IPS-18a (cell line): Measurements from ENCODE around the gene ANKRD39.
A peak's percentile ranks its signal among the peaks of the same experiment; 100 is the strongest.

Source experiments
- H3K27ac ChIP-seq: one replicate; pipeline ENCODE4 v1.5.1; 2013; ENCODE audit warnings: low read length
- H3K27me3 ChIP-seq: one replicate; pipeline ENCODE4 v1.6.1; 2013; ENCODE audit warnings: mild to moderate bottlenecking, low read length; ENCODE audit not compliant: control insufficient read depth, insufficient read depth
- H3K36me3 ChIP-seq: one replicate; pipeline ENCODE4 v1.6.1; 2013; ENCODE audit warnings: low read depth, low read length; ENCODE audit not compliant: control insufficient read depth
- H3K4me1 ChIP-seq: one replicate; pipeline ENCODE4 v1.6.1; 2013; ENCODE audit warnings: low read depth, low read length; ENCODE audit not compliant: control insufficient read depth
- H3K4me3 ChIP-seq: one replicate; pipeline ENCODE4 v1.5.1; 2013; ENCODE audit warnings: low read length
- H3K9ac ChIP-seq: one replicate; pipeline ENCODE4 v1.6.1; 2013; ENCODE audit warnings: mild to moderate bottlenecking, low read length, moderate library complexity
- H3K9me3 ChIP-seq: one replicate; pipeline ENCODE4 v1.6.1; 2013; ENCODE audit warnings: low read depth, low read length; ENCODE audit not compliant: control insufficient read depth

ANKRD39 gene

DNA sequence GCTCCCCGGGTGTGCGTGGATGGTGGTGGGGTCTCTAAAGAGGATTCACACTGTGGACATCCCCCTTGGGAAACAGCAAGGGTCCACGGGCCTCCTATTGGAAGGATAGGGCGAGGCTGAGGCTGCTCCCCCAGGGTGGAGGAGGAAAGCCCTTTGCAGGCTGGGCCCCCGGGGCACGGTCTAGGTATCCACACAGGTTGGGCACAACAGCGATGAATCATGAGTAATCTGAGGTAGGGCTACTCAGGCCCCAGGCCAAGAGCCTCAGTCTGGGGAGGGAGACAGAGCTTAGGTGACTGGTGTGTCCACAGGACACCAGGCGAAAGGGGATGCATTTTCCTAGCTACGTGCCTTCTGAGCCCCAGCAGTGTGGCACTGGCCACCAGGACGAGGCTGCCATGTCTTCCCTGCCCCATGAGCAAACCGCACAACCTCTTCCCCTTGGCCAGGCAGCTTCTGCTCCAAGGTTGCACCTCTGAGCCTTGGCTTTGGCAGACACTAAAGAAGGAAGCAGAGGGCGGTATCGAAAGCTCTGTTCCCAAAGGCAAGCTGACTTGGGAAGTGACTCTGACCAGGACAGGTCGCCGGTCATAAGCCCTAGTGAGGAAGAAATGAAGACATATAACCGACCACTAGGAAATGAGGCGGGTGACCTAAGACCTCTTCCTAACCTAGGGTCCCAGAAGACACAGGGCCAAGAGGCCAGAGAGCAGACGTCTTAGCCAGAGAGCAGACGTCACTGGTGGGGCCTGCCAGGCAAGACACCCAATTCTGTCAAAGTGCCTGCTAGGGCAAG, 26.7 kb upstream of the ANKRD39 start:
- Histone ChIP-seq H3K4me3 (no peak overlapping the region), H3K27ac (no peak overlapping the region), H3K27me3 (no peaks in the 10 kb centered on the region), H3K9me3 (no peaks in the 10 kb centered on the region), H3K4me1 (peaks cover 19% of the 10 kb centered on the region), H3K36me3 (no peaks in the 10 kb centered on the region), H3K9ac (no peak overlapping the region)

DNA sequence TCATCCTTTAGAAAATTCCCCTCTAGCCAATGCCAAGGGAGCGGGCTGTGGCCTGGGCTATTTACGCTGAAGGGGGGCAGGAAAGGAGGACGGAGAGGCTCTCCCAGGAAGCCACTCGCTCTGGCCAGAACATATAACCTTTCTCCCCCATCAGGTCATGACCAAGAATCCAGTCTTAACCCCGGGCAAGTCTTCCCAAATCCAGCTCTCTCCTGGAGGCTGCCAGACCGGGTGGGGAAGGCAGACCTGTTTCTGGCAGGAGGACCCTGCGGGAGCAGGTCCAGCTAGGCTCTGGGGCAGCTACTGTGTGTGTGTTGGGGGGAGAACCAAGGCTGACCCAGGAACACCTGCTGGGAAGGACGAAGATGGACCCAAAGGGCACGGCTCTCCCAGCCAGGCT, 25.5 kb upstream of the ANKRD39 start:
- Histone ChIP-seq H3K4me1 (peaks cover 19% of the 10 kb centered on the region), H3K36me3 (no peaks in the 10 kb centered on the region), H3K27me3 (no peaks in the 10 kb centered on the region), H3K27ac (no peak overlapping the region), H3K9me3 (no peaks in the 10 kb centered on the region), H3K4me3 (no peak overlapping the region), H3K9ac (no peak overlapping the region)

DNA sequence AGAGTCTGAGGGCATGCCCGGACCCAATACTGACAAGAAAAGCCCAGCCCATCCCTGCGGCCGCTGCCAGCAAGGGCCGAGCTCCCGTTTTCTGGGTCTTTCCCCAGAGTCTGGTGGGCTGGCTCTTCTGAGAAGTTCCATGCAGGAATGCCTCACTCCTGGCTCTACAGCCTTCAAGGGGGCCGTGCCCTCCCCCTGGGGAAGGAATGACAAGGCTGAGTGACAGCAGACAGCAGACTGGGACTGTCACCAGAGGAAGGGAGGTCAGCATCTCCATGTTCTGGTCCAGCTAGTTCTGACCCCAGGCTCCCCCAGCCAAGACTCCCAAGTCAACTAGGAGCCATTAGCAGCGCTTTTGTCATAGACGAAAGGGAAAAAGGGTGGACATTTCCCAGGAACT, 25.1 kb upstream of the ANKRD39 start:
- Histone ChIP-seq H3K27me3 (no peaks in the 10 kb centered on the region), H3K4me3 (no peak overlapping the region), H3K9me3 (no peaks in the 10 kb centered on the region), H3K4me1 (peaks cover 19% of the 10 kb centered on the region), H3K9ac (no peak overlapping the region), H3K27ac (no peak overlapping the region), H3K36me3 (no peaks in the 10 kb centered on the region)

DNA sequence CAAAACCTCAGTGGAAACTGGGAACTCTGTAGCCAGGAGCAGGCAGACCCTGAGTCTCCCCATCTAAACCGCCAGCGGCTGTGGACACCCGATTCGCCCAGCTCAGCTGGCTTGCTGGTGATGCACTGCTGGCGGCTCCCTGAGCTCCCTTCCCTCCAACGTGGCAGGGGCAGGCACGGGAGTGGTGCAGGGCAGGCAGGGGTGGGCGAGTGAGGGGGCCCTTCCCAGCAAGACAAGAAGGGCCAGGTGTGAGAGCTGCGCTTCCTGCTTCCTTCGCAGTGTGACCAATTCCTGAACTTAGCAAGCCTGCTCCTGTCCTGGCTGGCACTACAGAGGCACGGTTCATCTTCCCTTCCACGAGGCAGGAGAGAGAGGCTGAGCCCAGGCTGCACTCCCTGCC, 24.4 kb upstream of the ANKRD39 start:
- peak overlapping the region; percentile 35 for H3K4me3 ChIP-seq
- H3K9ac ChIP-seq = peak overlapping the region; percentile 14
- no peaks in the 10 kb centered on the region for H3K9me3 ChIP-seq
- H3K27ac ChIP-seq = no peak overlapping the region
- no peaks in the 10 kb centered on the region for H3K36me3 ChIP-seq
- H3K4me1 ChIP-seq = peaks cover 19% of the 10 kb centered on the region
- H3K27me3 ChIP-seq = no peaks in the 10 kb centered on the region

DNA sequence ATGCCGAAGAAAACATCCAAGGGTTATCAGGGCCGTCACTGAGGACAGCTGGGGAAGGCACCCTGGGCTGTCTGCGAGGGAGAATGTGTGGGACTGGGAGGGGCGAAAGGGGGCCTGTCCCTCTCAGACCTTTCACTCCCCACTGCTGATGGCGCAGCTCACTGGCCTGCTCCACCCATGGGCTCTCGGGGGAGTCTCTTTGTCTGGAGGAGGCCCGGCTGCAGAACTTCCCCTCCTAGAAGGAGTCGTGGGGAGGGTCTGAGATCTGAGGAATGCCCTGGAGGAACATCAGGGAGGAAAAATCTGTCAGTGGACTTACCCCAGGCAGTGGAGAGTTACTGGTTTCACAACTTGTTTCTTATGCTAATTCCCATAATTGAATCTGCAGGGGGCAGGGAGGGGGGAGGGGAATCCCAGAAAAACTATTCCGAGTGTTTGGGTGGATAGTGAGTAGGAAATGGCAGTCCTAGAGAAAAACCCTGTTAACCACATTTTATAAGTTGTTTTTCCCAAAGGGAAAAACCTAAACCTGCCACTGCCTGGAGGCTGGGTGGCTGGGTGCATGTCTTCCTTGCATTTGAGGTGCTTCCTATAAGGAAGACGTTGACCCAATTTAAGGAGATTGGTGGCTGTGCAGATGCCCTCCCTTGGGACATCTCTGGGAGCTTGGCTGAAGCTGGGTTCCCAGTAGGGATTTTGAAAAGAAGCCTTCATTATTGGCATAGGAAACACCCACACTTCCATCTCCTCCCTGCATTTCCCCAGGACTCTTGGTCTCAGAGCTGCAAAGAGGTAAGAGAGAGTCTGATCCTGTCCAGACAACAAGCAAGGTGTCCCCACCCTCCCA, 23.8 kb upstream of the ANKRD39 start:
- Histone ChIP-seq H3K9ac (peak overlapping the region; percentile 19), H3K27ac (peak overlapping the region; percentile 26), H3K27me3 (no peaks in the 10 kb centered on the region), H3K36me3 (no peaks in the 10 kb centered on the region), H3K4me1 (peaks cover 23% of the 10 kb centered on the region), H3K4me3 (peak overlapping the region; percentile 35), H3K9me3 (no peaks in the 10 kb centered on the region)

DNA sequence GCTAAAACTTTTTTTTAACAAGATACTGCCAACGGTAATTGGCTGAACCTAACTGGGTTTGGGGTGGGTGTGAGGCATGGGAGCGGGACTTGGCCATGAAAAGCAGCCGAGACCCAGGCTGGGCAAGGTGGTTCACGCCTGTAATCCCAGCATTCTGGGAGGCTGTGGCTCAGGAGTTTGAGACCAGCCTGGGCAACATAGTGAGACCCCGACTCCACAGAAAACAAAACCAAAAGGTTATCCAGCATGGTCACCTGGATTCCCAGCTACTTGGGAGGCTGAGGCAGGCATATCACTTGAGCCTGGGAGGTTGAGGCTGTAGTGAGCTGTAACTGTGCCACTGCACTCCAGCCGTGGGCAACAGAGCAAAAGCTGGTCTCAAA, 23.1 kb upstream of the ANKRD39 start:
- H3K9ac ChIP-seq = peak overlapping the region; percentile 19
- peak overlapping the region; percentile 35 for H3K4me3 ChIP-seq
- H3K36me3 ChIP-seq = no peaks in the 10 kb centered on the region
- H3K27me3 ChIP-seq = no peaks in the 10 kb centered on the region
- no peaks in the 10 kb centered on the region for H3K9me3 ChIP-seq
- peak overlapping the region; percentile 26 for H3K27ac ChIP-seq
- H3K4me1 ChIP-seq = peaks cover 29% of the 10 kb centered on the region

DNA sequence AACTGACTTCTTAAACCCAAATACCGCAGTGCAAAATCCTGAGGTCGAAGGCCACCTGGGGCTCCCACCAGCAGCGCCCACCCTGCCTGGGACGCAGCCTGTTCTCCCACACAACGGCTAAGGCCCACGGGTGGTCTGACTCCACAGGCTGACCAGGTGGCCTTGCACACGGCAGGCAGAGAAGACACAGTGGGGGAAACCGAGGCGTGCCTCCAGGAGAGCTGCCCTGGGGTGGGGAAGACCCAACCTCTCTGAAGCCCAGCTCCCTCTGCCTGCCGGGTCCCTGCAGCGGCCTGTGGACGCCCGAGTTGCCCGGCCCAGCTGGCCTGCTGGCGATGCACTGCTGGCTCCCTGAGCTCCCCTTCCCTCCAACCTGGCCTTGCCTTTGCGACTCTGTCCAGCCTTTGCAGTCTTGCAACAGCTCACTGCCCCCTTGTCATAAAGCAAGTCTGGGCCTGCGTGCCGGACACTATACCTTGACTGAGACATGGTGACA, 21.8 kb upstream of the ANKRD39 start:
- Histone ChIP-seq H3K4me3 (no peak overlapping the region), H3K9ac (no peak overlapping the region), H3K36me3 (no peaks in the 10 kb centered on the region), H3K27me3 (no peaks in the 10 kb centered on the region), H3K4me1 (peaks cover 29% of the 10 kb centered on the region), H3K9me3 (no peaks in the 10 kb centered on the region), H3K27ac (no peak overlapping the region)

DNA sequence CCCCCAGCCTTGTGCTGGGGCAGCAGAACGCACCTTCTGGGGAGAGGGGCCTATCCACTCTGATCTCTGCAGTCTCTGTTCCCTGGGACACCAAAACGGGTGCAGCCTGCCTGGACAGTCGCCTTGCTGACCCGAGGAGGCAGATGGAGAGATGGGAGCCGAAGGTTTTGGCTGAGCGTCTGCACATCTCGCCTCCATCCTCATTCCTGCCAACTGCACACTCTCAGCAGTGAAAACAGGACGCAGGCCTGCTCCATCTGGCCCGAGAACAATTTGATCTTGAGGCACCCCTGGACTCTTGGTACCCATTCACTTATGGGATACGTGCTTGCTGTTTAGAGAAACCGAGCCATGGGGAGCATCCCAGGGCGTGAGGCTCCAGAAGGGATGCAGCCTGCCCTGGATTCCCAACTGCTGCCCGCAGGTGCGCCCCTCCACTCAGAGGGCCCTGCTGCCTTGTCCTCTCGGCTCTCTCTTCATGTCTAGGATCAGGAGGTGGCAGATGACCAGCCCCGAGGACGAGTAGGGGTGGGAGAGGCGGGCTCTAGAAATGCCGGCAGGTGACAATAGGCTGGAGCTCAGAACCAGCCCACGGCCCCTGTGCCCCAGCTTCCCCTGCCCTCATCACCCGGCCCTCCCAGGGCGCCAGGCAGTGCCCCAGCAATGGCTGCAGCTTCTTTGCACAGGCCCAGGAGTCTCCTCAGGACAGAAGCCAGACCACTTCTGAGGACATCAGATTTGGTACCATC, 21.2 kb upstream of the ANKRD39 start:
- Histone ChIP-seq H3K27ac (no peak overlapping the region), H3K36me3 (no peaks in the 10 kb centered on the region), H3K4me3 (no peak overlapping the region), H3K4me1 (peaks cover 32% of the 10 kb centered on the region), H3K9me3 (no peaks in the 10 kb centered on the region), H3K9ac (no peak overlapping the region), H3K27me3 (no peaks in the 10 kb centered on the region)

DNA sequence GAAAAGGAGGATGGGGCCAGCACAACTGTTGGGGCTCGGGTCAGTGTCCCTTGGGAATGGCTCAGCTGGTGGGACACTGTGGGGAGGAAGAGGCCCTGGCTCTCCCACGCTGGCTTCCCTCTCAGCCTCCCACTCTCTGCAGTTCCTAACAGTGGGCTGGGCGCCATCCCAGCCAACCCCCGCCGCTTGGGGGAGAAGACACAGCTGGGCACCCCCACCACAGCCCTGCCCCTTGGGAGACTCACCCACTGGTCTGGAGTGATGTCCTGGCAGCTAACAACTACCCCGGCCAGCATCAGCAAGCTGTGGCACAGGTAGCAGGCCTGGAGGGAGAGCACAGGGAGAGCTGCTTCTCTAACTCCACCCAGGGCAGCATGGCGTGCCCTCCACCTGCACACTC, 20.4 kb upstream of the ANKRD39 start:
- H3K27ac ChIP-seq = no peak overlapping the region
- no peak overlapping the region for H3K9ac ChIP-seq

DNA sequence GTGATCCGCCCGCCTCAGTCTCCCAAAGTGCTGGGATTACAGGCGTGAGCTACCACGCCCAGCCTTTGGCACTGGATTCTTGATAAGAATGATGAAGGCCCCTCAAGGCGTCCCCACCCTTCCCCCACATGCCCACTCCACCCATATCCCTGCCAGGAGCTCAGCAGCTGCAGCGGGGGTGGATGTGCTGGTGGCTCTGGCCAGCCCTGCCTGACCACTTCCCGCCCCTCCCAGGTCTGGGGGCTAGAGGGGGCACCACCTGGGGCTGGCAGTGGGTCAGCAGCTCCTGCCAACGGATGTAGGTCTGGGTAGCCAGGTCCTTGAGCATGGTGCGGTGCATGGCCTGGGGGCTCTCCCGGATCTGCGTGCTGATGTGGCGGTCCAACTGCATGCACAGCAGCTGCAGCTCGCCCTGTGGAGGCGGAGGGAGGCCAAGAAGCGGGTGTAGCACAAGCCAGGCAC, 19.8 kb upstream of the ANKRD39 start:
- Histone ChIP-seq H3K4me1 (peaks cover 42% of the 10 kb centered on the region), H3K9ac (no peak overlapping the region), H3K4me3 (no peak overlapping the region), H3K36me3 (no peaks in the 10 kb centered on the region), H3K27ac (no peak overlapping the region), H3K9me3 (no peaks in the 10 kb centered on the region), H3K27me3 (no peaks in the 10 kb centered on the region)

More for the DNA sequence above, 20.4 kb upstream of the ANKRD39 start:
- H3K4me3 ChIP-seq = no peak overlapping the region
- H3K27me3 ChIP-seq = no peaks in the 10 kb centered on the region
- H3K4me1 ChIP-seq = peaks cover 40% of the 10 kb centered on the region
- no peaks in the 10 kb centered on the region for H3K36me3 ChIP-seq
- H3K9me3 ChIP-seq = no peaks in the 10 kb centered on the region

DNA sequence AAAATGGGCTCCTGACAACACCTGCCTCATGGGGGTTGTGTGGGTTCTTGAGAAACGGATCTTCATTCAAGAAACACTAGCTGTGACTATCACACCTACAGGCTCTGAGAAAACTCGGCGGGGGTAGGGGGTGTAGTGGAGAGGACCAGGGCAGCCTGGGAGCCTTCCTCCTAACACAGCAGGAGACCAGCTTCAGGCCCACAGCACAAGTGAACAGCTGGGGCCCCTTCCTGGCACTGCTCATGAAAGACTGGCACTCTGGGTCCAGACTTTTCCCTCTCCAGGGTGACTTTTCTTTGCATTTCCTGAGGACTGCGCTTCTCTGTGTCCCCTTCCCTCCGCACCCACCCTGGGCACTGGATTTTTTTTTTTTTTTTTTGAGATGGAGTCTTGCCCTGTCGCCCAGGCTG, 19.2 kb upstream of the ANKRD39 start:
- no peak overlapping the region for H3K4me3 ChIP-seq
- no peak overlapping the region for H3K27ac ChIP-seq
- no peaks in the 10 kb centered on the region for H3K36me3 ChIP-seq
- H3K9ac ChIP-seq = no peak overlapping the region
- H3K4me1 ChIP-seq = peaks cover 37% of the 10 kb centered on the region
- no peaks in the 10 kb centered on the region for H3K9me3 ChIP-seq
- H3K27me3 ChIP-seq = no peaks in the 10 kb centered on the region
